NCI-H526 treated with DMSO at 0.1 percent for 48 hours (cell line): Measurements from ENCODE around the gene RABGEF1.
A peak's percentile ranks its signal among the peaks of the same experiment; 100 is the strongest.
"Not testable (repeated sequence)": the region's sequence is repeated elsewhere in the genome, so short reads cannot be mapped to it uniquely, and the experiment has no call there.

Experiments
- DNase-seq: peaks from one replicate; lab custom pipeline; 2025; lab: John Stamatoyannopoulos, UW

RABGEF1 gene

DNA sequence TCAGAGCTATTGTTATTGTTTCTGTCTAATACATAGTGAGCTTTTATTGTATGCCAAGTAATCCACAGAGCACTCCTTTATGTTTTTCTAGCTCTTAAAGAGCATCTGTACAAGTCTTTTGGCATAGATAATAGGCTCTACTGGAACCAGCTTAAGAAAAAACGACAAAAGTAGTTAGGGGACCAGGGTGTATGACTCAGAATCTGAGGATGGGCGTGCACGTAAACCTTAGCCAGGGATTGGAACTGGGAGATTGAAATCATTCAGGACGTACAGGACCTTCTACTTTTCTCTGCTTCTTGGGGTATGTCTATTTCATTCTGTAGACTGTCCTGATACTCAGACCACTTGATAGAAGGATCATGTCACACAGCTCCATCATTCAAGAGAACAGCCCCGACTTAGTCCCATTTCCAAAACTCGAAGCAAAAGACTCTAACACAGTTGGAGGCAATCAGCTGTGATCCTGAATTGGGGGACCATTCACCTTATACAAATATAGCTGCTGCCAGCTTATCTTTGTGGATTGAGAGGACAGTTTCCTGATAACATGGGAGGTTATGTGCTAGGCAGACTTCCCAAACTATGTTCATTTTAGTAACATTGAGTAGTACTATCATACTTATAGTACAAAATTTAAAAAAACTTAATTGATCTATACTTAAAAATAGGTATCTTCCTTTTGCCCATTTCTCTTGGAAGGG, 24.9 kb downstream of the RABGEF1 start:
- DNase-seq = not testable (repeated sequence)

DNA sequence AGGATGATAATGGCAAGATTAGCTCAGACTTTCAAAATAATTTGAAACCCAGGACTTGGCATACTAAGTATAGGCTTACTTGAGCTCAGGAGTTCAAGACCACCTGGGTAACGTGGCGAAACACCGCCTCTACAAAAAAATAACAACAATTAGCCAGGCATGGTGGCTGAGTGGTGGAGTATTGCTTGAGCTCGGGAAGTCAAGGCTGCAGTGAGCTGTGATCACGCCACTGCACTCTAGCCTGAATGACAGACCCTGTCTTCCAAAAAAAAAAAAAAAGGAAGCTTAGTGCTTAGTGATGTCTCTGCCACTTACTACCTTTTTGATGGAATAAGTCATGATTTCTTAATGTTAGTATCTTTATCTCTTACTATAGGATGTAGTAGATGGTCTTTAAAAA, 25.5 kb downstream of the RABGEF1 start:
- DNase-seq = no peak

DNA sequence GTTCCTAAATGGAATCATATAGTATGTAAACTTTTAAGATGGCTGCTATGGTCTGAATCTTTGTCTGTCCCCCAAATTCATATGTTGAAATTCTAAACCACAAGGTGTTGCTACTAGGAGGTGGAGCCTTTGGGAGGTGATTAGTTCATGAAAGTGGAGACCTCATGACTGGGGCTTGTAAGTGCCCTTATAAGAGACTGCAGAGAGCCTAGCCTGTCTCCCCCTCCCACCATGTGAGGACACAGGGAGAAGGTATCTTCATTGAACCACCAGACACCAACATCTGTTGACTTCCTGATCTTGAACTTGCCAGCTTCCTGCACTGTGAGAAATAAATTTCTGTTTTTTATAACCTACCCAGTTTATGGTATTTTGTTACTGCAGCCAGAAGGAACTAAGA, 27.0 kb downstream of the RABGEF1 start:
- DNase-seq = not testable (repeated sequence)

DNA sequence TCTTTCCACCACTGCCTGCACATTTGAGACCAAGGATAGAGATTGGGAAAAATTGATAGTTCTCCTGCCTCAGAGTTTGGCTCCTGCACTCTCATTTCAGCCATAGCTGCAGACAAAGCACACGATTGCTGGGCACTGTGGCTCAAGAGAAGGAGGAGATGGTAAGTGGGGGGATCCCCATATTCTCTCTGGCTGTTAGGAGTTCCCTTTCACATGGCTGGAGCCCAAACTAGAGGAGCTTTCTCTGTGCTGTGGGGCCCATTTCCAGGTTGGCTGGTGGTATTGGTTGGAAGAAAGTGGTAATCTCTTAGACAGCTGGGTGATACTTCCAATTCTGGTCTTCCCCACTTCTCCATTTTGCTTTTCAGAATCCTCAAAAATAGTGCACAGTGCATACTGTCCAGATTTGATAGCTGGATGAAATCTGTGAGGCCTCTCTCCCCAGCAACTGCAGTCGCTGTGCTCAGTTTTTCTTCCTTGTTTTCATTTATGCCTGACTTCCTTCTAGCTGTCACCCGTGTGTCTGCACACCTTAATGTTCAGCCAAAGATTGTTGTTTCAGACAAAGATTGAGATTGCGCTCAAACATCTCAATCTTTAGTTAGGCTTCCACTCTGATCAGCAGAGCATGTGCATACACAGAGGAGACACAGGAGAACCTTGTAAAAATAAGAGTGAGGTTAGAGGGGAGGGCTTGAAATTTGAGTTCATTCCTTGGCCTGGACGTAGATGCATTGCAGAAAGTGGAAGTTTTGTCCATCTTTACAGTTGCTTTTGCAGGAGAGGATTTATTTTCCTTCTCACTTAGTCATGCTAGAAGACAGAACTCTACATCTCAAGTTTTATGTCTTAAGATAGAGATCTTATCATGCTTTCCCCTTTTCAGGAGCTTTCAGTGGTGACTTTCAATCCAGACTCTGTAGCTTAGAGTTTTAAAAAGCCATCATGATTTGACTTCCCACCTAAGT, 28.6 kb downstream of the RABGEF1 start:
- DNase-seq = no peak

DNA sequence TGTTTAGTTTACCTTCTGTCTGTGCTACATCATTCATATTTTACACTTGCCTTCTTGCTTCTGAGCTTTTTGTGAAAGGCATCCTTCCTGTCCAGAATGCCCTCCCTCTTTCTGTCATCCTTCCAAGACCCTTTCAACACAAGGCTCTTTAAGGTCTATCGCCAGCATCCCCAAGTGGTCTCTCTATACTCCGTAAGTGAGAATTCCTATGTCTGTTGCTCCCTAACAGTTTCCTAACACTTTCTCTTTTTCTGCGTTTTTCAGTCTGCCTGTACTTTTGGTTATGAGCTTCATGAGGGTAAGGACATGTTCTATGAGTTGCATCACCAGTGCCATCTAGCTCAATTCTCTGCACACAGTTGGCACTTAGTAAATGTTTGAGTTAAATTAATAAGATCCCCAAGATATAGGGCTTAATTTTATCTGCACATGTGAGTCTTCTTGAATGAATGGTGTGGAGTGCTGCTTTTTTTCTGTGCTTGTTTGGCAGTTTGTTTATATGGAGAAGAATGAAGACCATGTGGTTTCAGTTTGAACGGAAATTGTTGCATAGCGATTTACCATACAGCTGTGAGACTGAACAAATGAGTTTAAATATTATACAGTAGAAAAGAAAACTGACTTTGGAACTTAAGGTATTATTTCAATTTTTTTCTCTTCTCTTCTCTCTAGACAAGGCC, 29.4 kb downstream of the RABGEF1 start:
- no peak for DNase-seq

GRCh38 chr7:66771795-66772194, 31.3 kb downstream of the RABGEF1 start:
- DNase-seq = no peak

GRCh38 chr7:66773744-66774143, 33.2 kb downstream of the RABGEF1 start:
- not testable (repeated sequence) for DNase-seq

GRCh38 chr7:66776383-66776782, 35.9 kb downstream of the RABGEF1 start:
- not testable (repeated sequence) for DNase-seq

DNA sequence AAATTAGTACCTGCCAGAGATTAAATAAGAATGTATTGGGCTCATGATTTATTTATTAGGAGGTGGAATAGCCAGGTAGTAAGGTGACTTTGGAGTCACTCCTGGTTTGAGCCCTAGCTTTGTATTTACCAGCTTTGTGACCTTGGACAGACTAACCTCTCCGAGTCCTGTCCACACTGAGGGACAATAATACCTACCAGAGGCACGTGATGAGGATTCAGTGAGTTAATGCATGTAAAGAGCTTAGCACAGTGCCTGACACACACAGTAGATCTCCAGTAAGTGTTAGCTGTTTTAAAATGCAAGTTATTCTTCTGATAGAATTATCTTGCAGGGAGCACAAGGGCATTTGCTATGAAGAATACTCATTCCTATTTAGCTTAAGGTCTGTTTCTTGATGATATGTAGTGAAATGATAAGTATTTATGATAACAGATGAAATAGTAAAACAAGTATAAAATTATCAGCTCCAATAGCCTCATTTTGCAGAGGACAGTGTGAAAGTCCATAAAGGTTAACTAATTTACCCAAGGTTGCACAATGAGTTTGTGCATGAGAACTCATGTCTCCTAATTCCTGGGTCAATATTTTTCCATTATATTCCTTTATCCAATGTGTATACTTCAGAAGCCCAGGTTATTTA, 36.4 kb downstream of the RABGEF1 start:
- no peak for DNase-seq

- no peak for DNase-seq
Observed at GRCh38 chr7:66778201-66778600, 37.7 kb downstream of the RABGEF1 start.

DNA sequence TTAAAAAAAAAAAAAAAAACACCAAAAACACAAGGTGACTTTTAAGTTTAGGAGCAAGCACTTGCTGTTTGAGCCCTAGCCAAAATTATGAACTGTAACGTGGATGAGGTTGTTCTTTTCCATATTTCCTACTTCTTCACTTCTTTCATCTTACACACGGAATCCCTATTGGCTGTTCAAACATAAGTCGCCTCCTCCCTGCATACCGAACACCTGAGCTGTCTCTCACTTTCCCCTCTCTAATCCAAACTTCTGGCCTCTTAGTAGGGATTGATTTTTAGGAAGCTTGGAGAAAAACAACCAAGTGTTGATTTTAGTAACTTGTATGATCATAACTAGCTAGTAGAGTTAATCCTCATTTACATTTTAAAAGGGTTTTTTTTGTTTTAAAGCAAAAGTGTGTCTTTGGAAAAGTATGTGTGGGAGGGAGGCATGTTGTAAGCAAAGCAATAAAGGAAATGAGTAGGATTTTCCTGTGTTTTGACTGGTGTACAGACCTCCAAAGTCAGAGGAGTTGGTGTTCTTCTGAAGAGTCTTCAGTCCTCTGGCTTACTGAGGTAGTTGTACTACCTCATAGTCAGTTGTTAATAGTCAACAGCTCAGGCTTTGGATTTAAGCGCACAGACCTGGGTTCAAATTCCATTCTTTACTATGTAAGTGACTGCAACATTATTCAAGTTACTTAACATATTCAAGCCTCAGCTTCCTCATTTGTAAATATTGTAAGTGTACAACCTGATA, 39.3 kb downstream of the RABGEF1 start:
- DNase-seq = no peak

DNA sequence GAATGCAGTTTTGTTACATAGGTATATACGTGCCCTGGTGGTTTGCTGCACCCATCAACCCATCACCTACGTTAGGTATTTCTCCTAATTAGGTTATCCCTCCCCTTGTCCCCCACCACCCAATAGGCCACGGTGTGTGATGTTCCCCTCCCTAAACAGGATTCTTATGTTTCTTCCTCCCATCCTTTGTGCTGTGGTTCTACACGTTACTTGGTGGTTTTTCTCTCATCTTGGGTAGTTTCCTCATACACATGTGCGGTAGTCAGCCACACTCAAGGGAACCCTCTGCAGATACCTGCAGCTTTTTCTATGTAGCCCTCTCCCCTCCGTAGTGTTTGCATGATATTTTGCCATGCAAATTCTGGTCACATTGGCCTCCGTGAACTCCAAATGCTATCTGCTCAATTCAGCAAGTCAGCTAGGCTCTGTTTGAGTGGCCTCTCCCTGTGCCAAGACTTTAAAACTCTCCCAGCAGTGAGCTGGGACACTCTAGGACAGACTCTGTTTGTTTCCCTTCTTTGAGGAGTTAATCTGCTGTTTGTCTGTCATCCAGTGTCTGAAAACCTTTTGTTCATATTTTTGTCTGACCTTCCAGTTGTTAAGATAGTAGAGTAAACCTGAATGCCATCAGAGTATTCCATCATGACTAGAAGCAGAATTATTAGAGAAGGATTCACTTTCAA, 41.0 kb downstream of the RABGEF1 start:
- peak; percentile 91 for DNase-seq

DNA sequence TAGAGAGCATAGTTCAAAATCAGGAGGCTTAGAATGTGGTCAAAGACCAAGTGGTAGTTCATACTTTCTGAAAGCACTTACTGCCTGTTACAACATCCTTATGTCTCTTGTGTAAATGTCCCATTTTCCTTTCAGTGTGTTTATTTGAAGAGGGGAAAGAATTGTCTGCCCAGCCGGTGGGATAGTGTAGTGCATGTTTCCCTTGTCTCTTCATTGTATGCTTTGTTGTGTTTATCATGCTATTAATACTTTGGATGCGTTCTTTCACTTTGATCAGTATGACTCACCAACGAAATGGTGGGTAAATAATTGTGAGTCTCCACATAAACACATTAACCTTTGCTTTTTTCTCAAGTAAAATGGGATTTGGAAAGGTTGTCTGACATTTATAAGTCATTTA, 42.3 kb downstream of the RABGEF1 start:
- not testable (repeated sequence) for DNase-seq

- DNase-seq = not testable (repeated sequence)
Observed at GRCh38 chr7:66783887-66784595, 43.5 kb downstream of the RABGEF1 start.

- no peak for DNase-seq
Observed at GRCh38 chr7:66790196-66790595, 49.7 kb downstream of the RABGEF1 start.

- no peak for DNase-seq
Observed at GRCh38 chr7:66790725-66791124, 50.2 kb downstream of the RABGEF1 start.

DNA sequence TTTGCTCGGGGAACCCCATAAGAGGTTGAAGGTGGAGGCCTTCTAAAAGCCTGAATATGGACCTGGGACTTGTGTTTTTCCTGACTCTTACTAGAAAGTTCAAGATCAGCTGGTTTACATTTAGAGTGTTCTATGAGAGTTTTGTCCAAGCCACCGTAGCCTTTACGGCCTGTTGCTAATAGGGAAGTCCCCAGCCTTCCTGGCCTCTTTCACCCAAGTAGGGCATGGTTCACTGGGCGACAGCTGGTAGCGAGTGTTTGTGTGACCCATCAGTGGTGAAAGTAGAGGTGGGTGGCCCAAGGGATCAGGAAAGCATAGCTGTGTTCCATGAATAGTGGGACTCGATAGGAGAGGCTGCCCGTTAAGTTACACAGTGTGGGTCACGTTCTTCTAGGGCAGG, 60.1 kb downstream of the RABGEF1 start:
- DNase-seq = no peak

GRCh38 chr7:66804001-66804400, 63.5 kb downstream of the RABGEF1 start:
- DNase-seq = no peak

DNA sequence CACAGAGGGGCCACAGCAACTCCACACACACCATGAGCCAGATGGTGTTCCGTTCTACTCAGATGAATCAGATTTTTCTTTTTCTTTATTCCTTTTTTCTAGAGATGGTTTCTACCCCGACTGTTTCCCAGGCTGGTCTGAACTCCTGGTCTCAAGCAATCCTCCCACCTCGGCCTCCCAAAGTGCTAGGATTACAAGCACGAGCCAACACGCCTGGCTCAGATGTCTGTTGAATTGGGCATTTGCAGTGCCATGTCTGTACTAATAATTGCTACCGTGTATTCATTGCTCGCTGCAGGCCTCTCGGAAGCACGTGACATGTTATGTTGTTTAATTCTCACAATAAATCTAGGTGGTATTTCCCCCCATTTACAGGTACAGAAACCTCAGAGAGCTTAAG, 67.2 kb downstream of the RABGEF1 start:
- DNase-seq = no peak

GRCh38 chr7:66810716-66811115, 70.2 kb downstream of the RABGEF1 start:
- DNase-seq = no peak
